Measurements from ENCODE around the gene NADSYN1. TPM values are rescaled to one million over a fixed set of nuclear protein-coding genes. Genes with fewer than 3 reads are reported as not detected.
"Not testable (repeated sequence)": the region's sequence is repeated elsewhere in the genome, so short reads cannot be mapped to it uniquely, and the experiment has no call there.

The NADSYN1 gene
- total RNA-seq, 1 experiment from 2014 or later: 58.2 TPM

DNA sequence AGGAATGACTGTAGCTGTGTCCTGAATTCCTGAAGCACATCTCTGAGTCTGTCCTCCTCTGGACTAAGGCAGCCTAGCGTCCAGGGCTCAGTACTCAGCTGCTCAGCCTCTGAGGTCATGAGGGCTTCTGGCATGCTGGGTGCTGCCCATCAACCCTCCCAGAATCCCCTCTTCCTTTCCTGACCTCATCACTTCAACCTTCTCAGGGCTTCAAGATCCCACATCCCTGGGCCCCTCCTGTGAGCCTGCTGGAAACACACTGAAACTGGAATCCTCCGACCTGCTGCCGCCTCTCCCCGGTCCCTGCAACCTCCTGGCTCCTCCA, 85.6 kb downstream of the NADSYN1 start (continued):
- TF ChIP-seq, protein P1, sequence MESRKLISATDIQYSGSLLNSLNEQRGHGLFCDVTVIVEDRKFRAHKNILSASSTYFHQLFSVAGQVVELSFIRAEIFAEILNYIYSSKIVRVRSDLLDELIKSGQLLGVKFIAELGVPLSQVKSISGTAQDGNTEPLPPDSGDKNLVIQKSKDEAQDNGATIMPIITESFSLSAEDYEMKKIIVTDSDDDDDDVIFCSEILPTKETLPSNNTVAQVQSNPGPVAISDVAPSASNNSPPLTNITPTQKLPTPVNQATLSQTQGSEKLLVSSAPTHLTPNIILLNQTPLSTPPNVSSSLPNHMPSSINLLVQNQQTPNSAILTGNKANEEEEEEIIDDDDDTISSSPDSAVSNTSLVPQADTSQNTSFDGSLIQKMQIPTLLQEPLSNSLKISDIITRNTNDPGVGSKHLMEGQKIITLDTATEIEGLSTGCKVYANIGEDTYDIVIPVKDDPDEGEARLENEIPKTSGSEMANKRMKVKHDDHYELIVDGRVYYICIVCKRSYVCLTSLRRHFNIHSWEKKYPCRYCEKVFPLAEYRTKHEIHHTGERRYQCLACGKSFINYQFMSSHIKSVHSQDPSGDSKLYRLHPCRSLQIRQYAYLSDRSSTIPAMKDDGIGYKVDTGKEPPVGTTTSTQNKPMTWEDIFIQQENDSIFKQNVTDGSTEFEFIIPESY (IDR thresholded peaks at IDR 0.05; ENCODE audit: extremely low read depth, insufficient replicate concordance, low read length): no peak
- TF ChIP-seq, protein P2, sequence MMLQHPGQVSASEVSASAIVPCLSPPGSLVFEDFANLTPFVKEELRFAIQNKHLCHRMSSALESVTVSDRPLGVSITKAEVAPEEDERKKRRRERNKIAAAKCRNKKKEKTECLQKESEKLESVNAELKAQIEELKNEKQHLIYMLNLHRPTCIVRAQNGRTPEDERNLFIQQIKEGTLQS (IDR thresholded peaks at IDR 0.05): no peak
- no peak for TF ChIP-seq CEBPB (IDR thresholded peaks at IDR 0.05; ENCODE audit: low read depth)

GRCh38 chr11:71539017-71539416, 86.0 kb downstream of the NADSYN1 start:
- H4K20me1 ChIP-seq (ENCODE audit: insufficient read depth): no peaks in the 10 kb centered on the region
- RAD21 ChIA-PET (ENCODE audit: low non-redundant PET in 1 of 2, low total read pairs in 2 of 2, uncharacterized antibody in 2 of 2, unreplicated experiment in 2 of 2): no interaction called here
- H2AFZ ChIP-seq (ENCODE audit: low read depth, low read length, poor library complexity, severe bottlenecking): no peak overlapping the region
- CTCF ChIA-PET: no interaction called here
- H3K4me2 ChIP-seq (ENCODE audit: low read length): no peak overlapping the region
- no peak overlapping the region for H3K4me3 ChIP-seq (replicated peaks in 1 of 2; ENCODE audit: low read depth in 1 of 2, low read length in 2 of 2)
- TF ChIP-seq EGR1 (IDR thresholded peaks at IDR 0.05; ENCODE audit: low read depth): no peak
- no peak for TF ChIP-seq REST (IDR thresholded peaks at IDR 0.05; ENCODE audit: low read depth)
- TF ChIP-seq TCF7L2 (IDR thresholded peaks at IDR 0.05; ENCODE audit: borderline replicate concordance, extremely low read depth, insufficient read depth, insufficient read length): no peak
- no peak overlapping the region for H3K9ac ChIP-seq (ENCODE audit: low read length)
- H3K27ac ChIP-seq (ENCODE audit: low read depth, low read length): no peak overlapping the region
- H3K79me2 ChIP-seq (ENCODE audit: insufficient read depth, low read length): no peaks in the 10 kb centered on the region
- no TSS peak for BruUV-seq (replicated peaks)
- no peak for ATAC-seq
- no peaks in the 10 kb centered on the region for H3K27me3 ChIP-seq (ENCODE audit: insufficient read depth, low read length)
- H3K36me3 ChIP-seq (ENCODE audit: control insufficient read depth in 1 of 2, insufficient read depth in 2 of 2, low read length in 2 of 2): no peaks in the 10 kb centered on the region
- POLR2A ChIA-PET: no interaction called here
- DNase-seq (ENCODE audit: low read depth, low spot score): no peak
- intact Hi-C loops (cut with micrococcal nuclease): no loop called here
- H3K9me3 ChIP-seq (ENCODE audit: control insufficient read depth in 1 of 2, insufficient read depth in 1 of 2, low read depth in 1 of 2, low read length in 2 of 2): no peaks in the 10 kb centered on the region
- peaks cover 0 to 11% of the 10 kb centered on the region in 2 experiments; a peak in 2 of 4 replicates for H3K4me1 ChIP-seq (ENCODE audit: control insufficient read depth in 1 of 2, insufficient read depth in 2 of 2, low read length in 2 of 2)
- H3K9me2 ChIP-seq (ENCODE audit: insufficient read depth): no peaks in the 10 kb centered on the region

GRCh38 chr11:71539971-71540370, 87.0 kb downstream of the NADSYN1 start:
- H3K4me2 ChIP-seq (ENCODE audit: low read length); DNase-seq (ENCODE audit: low read depth, low spot score); H3K4me3 ChIP-seq (replicated peaks in 1 of 2; ENCODE audit: low read depth in 1 of 2, low read length in 2 of 2); H3K27ac ChIP-seq (ENCODE audit: low read depth, low read length); POLR2A ChIA-PET; ATAC-seq; RAD21 ChIA-PET (ENCODE audit: low non-redundant PET in 1 of 2, low total read pairs in 2 of 2, uncharacterized antibody in 2 of 2, unreplicated experiment in 2 of 2); CTCF ChIA-PET; H2AFZ ChIP-seq (ENCODE audit: low read depth, low read length, poor library complexity, severe bottlenecking); BruUV-seq (replicated peaks); H3K9me2 ChIP-seq (ENCODE audit: insufficient read depth); H3K9ac ChIP-seq (ENCODE audit: low read length); H3K9me3 ChIP-seq (ENCODE audit: control insufficient read depth in 1 of 2, insufficient read depth in 1 of 2, low read depth in 1 of 2, low read length in 2 of 2); H3K36me3 ChIP-seq (ENCODE audit: control insufficient read depth in 1 of 2, insufficient read depth in 2 of 2, low read length in 2 of 2); H3K27me3 ChIP-seq (ENCODE audit: insufficient read depth, low read length); H4K20me1 ChIP-seq (ENCODE audit: insufficient read depth); H3K79me2 ChIP-seq (ENCODE audit: insufficient read depth, low read length); intact Hi-C loops (cut with micrococcal nuclease): not testable (repeated sequence)
- H3K4me1 ChIP-seq (ENCODE audit: control insufficient read depth in 1 of 2, insufficient read depth in 2 of 2, low read length in 2 of 2): peaks cover 0 to 11% of the 10 kb centered on the region in 2 experiments; a peak in 2 of 4 replicates

Measured in HCT116 (cell line).